DOHH2 (cell line): ENCODE measurements around the gene EBPL.

Experiments used
- H3F3A ChIP-seq: fragments of 200-600 bp; sonication (generic), shearing (Covaris generic); 2 replicates; pipeline ENCODE4 v1.6.0; 2016; ENCODE audit warnings: antibody characterized with exemption, mild to moderate bottlenecking; ENCODE audit not compliant: control insufficient read depth, insufficient read depth
- H3K27ac ChIP-seq: fragments of 200-600 bp; sonication (generic); 2 replicates; pipeline ENCODE4 v1.5.1; 2014; ENCODE audit warnings: low read depth, mild to moderate bottlenecking, low read length, moderate library complexity
- H3K27me3 ChIP-seq: fragments of 200-600 bp; sonication (generic); 2 replicates; pipeline ENCODE4 v1.6.1; 2014; ENCODE audit warnings: mild to moderate bottlenecking, low read length, mixed read lengths; ENCODE audit not compliant: control insufficient read depth
- H3K36me3 ChIP-seq: fragments of 200-600 bp; sonication (generic); 2 replicates; pipeline ENCODE4 v1.6.1; 2014; ENCODE audit warnings: mild to moderate bottlenecking, low read length, moderate library complexity, mixed read lengths; ENCODE audit not compliant: control insufficient read depth
- H3K4me1 ChIP-seq: fragments of 200-600 bp; sonication (generic); 2 replicates; pipeline ENCODE4 v1.6.1; 2014; ENCODE audit warnings: mild to moderate bottlenecking, low read length, mixed read lengths; ENCODE audit not compliant: control insufficient read depth
- H3K4me2 ChIP-seq: fragments of 200-600 bp; sonication (generic); 2 replicates; pipeline ENCODE4 v1.6.0; 2014; ENCODE audit warnings: mild to moderate bottlenecking, low read length, moderate library complexity
- H3K4me3 ChIP-seq: fragments of 200-600 bp; sonication (generic); 2 replicates; pipeline ENCODE4 v1.5.1; 2014; ENCODE audit warnings: mild to moderate bottlenecking, low read length, mixed read lengths
- H3K79me2 ChIP-seq: fragments of 200-600 bp; sonication (generic); 2 replicates; pipeline ENCODE4 v1.6.1; 2014; ENCODE audit warnings: mild to moderate bottlenecking, low read length, mixed read lengths; ENCODE audit not compliant: control insufficient read depth
- H3K9me2 ChIP-seq: fragments of 200-600 bp; sonication (generic); replicated peaks from 2 replicates; pipeline ENCODE4 v1.6.1; 2014; ENCODE audit warnings: mild to moderate bottlenecking, low read length, mixed read lengths; ENCODE audit not compliant: control insufficient read depth
- H3K9me3 ChIP-seq: fragments of 200-600 bp; sonication (generic); 2 replicates; pipeline ENCODE4 v1.6.1; 2014; ENCODE audit warnings: antibody characterized with exemption, low read length, mixed read lengths; ENCODE audit not compliant: control insufficient read depth, insufficient read depth
- H4K20me1 ChIP-seq: fragments of 200-600 bp; sonication (generic); 2 replicates; pipeline ENCODE4 v1.6.0; 2014; ENCODE audit warnings: low read depth, mild to moderate bottlenecking, antibody characterized with exemption, low read length, moderate library complexity; ENCODE audit not compliant: control insufficient read depth, insufficient read depth
- EZH2phosphoT487 ChIP-seq: fragments of 200-600 bp; sonication (generic); IDR thresholded peaks from 2 replicates; pipeline ENCODE4 v1.6.1; 2017; ENCODE audit warnings: borderline replicate concordance, mild to moderate bottlenecking, antibody characterized with exemption, low read length, moderate library complexity, mixed read lengths
- TF ChIP-seq, protein P1 (sequence below): fragments of 200-600 bp; sonication (generic); IDR thresholded peaks from one replicate; pipeline ENCODE4 v1.5.1; 2014; ENCODE audit warnings: antibody characterized with exemption, mild to moderate bottlenecking, low read depth, low read length; ENCODE audit not compliant: poor library complexity, severe bottlenecking

The EBPL gene

DNA sequence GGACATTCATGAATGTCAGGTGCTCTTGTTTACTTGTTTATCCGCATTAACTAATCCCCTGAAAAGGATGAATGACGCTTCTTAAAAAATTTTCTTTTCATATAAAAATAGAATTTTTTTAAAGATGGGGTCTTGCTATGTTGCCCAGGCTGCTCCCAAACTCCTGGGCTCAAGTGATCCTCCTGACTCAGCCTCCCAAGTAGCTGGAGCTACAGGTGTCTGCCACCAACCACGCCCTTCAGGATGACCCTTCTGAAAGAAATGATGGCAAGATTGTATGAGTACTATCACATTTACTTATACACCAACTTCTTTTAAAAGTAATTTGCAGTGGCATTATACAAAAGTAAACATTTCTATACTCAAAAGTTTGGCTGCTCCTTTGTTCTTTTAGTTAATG lies 6.2 kb upstream of the EBPL start:
- Histone ChIP-seq H3K27me3 (no peaks in the 10 kb centered on the region), H3K27ac (no peak overlapping the region), H3K4me2 (no peak overlapping the region), H3F3A (peaks cover 6% of the 10 kb centered on the region), H3K9me2 (no peaks in the 10 kb centered on the region), H4K20me1 (no peaks in the 10 kb centered on the region), H3K4me3 (no peak overlapping the region), H3K79me2 (no peaks in the 10 kb centered on the region), H3K36me3 (peaks cover 33% of the 10 kb centered on the region), H3K4me1 (peaks cover 11% of the 10 kb centered on the region), H3K9me3 (no peaks in the 10 kb centered on the region)
- no peak for TF ChIP-seq EZH2phosphoT487
- TF ChIP-seq, protein P1, sequence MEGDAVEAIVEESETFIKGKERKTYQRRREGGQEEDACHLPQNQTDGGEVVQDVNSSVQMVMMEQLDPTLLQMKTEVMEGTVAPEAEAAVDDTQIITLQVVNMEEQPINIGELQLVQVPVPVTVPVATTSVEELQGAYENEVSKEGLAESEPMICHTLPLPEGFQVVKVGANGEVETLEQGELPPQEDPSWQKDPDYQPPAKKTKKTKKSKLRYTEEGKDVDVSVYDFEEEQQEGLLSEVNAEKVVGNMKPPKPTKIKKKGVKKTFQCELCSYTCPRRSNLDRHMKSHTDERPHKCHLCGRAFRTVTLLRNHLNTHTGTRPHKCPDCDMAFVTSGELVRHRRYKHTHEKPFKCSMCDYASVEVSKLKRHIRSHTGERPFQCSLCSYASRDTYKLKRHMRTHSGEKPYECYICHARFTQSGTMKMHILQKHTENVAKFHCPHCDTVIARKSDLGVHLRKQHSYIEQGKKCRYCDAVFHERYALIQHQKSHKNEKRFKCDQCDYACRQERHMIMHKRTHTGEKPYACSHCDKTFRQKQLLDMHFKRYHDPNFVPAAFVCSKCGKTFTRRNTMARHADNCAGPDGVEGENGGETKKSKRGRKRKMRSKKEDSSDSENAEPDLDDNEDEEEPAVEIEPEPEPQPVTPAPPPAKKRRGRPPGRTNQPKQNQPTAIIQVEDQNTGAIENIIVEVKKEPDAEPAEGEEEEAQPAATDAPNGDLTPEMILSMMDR, result no peak

DNA sequence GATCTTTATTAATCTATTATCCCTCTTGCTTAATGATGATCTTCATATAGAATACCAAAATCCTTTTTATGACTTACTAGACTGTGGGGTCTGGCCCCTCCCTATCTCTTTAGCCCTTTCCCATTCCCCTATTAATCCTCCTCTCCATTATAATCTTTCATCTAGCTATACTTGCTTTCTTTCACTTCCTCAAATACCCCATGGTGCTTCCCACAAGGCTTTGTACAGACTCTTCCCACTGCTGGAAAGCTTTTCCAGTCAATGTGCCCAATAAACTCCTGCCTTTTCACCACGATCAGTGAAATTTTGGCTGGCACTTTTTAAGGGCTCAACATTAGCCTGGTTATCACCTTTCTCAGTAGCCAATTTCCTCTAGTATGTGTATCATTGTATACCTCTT lies 3.2 kb upstream of the EBPL start:
- Histone ChIP-seq H3K27me3 (no peaks in the 10 kb centered on the region), H3K9me2 (no peaks in the 10 kb centered on the region), H3K4me2 (no peak overlapping the region), H3K9me3 (no peaks in the 10 kb centered on the region), H3F3A (peaks cover 7% of the 10 kb centered on the region), H3K36me3 (peaks cover 11% of the 10 kb centered on the region), H3K4me1 (peaks cover 25% of the 10 kb centered on the region), H3K27ac (no peak overlapping the region), H3K79me2 (peaks cover 16% of the 10 kb centered on the region), H4K20me1 (no peaks in the 10 kb centered on the region), H3K4me3 (no peak overlapping the region)
- TF ChIP-seq, protein P1, result no peak
- TF ChIP-seq EZH2phosphoT487, result no peak

DNA sequence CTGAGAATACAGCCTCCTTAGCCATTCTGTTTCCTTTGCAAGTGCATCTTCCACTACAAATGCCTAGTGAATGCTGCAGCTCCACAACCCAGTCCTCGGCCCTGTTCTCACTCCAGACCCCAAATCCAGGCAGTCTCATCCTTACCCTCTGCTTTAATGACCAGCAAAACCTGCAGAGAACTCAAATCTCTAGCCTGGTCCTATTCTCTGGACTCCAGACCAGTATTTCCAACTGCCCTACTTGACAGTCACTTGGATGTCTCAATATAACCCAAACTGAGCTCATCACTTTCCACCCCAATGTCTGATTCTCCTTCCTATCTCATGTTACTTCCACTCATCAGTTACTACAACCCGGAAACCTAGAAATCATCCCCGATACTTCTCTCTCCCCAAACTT lies 2.6 kb upstream of the EBPL start:
- Histone ChIP-seq H3F3A (peaks cover 7% of the 10 kb centered on the region), H3K36me3 (peaks cover 12% of the 10 kb centered on the region), H3K27ac (no peak overlapping the region), H3K4me1 (peaks cover 27% of the 10 kb centered on the region), H3K9me3 (no peaks in the 10 kb centered on the region), H3K4me3 (no peak overlapping the region), H3K79me2 (peaks cover 22% of the 10 kb centered on the region), H3K9me2 (no peaks in the 10 kb centered on the region), H4K20me1 (0 out of 2 replicates have a peak, but pooled peaks cover under 1% of the 10 kb centered on the region), H3K4me2 (no peak overlapping the region), H3K27me3 (no peaks in the 10 kb centered on the region)
- no peak for TF ChIP-seq EZH2phosphoT487
- TF ChIP-seq, protein P1, result no peak
